Stimulated activated CD8-positive, alpha-beta memory T cell treated with anti-CD3 and anti-CD28 coated beads, Interleukin-4, amount 100 ng/mL, for 4 hours (primary cell): ENCODE measurements around the gene SPATA2.

Experiments used
- DNase-seq, 2 donors: peaks; one replicate each; pipeline ENCODE4 v3.0.0-alpha.2; 2020; ENCODE audit warnings: low read depth in 2 of 2, low spot score in 1 of 2

The SPATA2 gene

DNA sequence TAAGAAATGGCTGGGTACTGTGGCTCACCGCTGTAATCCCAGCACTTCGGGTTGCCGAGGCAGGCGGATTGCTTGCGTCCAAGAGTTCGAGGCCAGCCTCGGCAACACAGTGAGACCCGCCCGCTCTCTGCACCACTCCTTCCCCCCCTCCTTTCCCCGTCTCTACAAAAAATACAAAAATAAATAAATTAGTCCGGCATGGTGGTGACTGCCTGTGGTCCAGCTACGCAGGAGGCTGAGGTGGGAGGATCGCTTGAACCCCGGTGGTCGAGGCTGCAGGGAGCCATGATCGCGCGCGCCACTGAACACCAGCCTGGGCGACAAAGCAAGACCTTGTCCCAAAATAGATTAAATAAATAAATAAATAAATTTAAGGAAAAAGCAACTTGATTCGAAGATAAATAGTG is 20.4 kb upstream of the SPATA2 start:
- no peak for DNase-seq

DNA sequence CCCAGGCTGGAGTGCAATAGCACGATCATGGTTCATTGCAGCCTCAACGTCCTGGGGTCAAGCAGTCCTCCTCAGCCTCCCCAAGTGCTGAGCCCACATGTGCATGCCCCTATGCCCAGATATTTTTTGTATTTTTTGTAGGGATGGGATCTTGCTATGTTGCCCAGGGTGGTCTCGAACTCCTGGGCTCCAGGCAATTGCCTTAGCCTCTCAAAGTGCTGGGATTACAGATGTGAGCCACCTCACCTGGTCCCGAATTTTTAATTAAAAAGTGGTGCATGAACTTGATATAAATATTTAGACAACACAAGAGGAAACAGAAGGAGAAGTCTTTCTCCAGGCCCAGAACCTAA is 13.8 kb upstream of the SPATA2 start:
- no peak for DNase-seq

GRCh38 chr20:49928411-49929141 is 13.2 kb upstream of the SPATA2 start:
- DNase-seq: peak; percentile 62 to 64

DNA sequence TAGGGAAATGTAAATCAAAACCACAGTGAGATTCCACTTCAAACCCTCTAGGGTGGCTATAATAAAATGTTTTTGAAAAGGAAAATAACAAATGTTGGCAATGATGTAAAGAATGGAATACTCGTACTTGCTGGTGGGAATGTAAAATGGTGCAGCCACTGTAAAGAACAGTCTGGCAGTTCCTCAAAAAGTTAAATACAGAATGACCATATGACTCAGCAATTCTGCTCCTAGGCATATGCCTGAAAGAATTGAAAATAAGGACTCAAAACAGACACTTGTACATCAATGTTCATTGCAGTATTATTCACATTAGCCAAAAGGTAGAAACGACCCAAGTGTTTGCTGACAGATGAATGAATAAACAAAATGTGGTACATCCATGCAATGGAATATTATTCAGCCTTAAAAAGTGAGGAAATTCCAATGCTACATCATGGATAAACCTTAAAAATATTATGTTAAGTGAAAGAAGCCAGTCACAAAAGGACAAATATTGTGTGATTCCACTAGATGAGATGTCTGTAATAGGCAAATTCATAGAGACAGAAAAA is 10.6 kb upstream of the SPATA2 start:
- DNase-seq: no peak

DNA sequence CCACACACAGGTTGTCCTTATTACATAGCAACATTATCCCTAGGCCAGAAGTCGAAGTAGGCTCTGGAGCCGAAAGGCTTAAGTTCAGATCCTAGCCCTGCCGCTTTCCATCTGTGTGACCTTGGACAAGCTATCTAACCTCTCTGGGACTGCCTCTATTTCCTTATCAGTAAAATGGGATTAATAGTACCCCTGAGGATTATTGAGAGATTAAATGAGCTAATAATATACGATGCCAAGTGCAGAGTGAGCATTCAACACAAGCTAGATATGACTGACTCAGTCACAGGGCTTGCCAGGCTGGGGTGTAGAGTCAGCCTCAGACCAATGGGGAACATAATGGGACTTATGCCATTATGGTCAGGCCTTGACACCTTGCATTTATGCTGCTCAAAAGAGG is 8.9 kb upstream of the SPATA2 start:
- DNase-seq: no peak

DNA sequence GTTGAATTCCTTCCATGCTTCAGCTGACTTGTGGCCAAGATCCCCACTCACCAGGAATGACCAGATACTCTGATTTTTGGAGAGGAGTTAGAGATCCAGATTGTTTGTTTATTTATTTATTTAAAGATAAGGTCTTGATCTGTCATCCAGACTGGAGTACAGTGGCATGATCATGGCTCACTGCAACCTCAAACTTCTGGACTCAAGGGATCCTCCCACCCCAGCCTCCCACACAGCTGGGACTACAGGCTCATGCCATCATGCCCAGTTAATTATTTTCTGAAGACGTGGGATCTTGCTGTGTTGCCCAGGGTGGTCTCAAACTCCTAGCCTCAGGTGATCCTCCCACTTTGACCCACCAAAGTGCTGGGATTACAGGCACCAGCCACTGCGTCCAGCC is 4.1 kb upstream of the SPATA2 start:
- no peak for DNase-seq

DNA sequence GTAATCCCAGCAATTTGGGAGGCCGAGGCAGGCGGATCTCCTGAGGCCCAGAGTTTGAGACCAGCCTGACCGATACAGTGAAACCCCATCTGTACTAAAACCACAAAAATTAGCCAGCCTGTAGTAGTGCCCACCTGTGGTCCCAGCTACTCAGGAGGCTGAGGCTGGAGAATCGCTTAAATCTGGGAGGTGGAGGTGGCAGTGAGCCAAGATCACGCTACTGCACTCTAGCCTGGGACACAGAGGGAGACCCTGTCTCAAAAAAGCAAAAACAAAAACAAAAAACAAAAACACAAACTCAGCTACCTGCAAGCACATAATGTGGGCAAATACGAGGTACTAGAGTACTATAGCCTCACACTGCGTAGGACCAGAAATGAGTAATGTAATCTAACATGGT is 3.7 kb upstream of the SPATA2 start:
- DNase-seq: no peak

DNA sequence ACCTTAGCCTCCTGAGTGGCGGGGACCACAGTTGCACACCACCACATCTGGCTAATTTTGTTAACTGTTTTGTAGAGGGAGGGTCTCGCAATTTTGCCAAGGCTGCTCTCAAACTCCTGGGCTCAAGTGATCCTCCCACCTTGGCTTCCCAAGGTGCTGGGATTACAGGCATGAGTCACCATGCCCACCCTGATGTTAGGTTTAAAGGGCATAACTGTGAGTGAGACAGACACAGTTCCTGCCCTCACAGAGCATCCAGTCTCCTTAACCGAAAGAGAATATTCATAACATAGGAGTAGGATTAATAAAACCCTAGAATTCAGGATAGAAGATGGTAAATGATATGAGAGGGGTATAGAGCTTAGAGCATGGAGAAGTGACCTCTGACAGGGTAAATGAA is 3.1 kb upstream of the SPATA2 start:
- no peak for DNase-seq

DNA sequence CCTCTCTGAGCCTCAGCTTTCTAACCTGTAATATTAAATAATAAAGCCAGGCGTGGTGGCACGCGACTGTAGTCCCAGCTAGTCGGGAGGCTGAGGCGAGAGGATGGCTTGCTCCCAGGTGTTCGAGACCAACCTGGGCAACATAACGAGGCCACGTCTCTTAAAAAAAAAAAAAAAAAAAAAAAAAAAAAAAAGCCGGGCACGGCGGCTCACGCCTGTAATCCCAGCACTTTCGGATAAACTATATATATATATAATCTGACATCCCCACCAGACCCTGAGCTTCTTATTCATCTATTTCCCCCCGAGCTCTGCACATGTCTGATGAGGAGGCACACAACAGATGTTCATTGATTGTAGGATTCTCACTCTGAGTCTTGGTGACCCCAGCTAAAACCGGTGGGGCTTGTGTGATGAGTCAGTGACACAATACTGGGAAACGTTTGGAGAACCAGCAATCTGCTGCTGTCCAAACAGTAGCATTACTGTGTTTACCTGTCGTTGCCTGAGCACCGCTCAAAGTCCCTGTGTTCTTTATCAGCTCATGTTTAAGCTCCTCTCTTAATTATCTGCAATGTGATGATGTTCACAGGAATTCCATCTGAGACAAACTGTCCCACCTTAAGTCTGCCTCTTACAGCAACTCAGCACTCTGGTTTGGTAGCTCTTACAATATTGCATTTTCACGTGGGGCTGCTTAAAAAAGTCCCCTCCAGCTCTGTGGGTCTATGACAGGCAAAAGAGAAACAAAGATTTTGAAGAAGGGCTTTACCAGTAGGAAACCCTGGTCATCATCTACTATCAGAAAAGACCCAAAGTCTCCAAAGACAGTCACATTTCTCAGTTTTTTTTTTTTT is 1.0 kb upstream of the SPATA2 start:
- no peak for DNase-seq

GRCh38 chr20:49915118-49915379 is 280 bp downstream of the SPATA2 start:
- no peak for DNase-seq

DNA sequence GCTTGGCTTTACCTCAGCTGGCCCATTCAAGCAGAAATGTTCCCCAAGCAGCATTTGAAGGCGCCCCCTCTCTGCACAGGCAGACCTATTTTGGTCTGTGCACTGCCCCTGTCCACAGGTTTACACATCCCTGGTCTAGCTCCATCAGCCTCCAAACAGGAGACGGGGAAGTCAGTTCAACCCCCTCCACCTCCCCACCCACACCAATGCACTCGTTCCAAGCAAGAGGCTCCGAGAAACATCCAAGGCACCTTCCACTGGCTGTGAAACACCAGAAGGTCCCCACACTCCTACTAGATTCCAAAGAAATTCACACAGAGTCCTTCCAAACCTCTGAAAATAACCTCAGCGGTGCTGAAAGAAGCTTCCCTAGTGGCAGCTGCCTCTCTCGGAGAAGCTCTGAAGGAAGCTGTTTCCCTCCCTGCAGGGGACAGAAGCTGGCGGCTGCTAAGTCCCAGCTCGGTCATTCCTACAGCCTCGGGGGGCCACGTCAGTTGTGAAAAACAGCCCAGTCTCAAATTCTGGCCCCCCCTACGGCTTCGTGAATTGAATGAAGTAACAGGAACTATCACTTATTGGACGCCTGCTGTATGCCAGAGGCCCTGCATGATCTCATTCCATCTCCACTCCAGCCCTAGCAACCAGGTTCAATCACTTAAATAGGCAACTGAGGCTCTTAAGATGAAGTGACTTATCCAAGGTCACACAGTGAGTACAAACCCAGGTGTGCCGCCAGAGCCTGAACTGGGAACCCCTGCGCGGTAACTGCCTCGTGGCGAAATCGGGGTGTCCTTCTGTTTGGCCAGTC is 815 bp downstream of the SPATA2 start:
- DNase-seq: no peak

- no peak for DNase-seq
Measured at GRCh38 chr20:49913399-49914047, 1.8 kb downstream of the SPATA2 start.

- no peak for DNase-seq
Measured at GRCh38 chr20:49910340-49910706, 5.0 kb downstream of the SPATA2 start.

DNA sequence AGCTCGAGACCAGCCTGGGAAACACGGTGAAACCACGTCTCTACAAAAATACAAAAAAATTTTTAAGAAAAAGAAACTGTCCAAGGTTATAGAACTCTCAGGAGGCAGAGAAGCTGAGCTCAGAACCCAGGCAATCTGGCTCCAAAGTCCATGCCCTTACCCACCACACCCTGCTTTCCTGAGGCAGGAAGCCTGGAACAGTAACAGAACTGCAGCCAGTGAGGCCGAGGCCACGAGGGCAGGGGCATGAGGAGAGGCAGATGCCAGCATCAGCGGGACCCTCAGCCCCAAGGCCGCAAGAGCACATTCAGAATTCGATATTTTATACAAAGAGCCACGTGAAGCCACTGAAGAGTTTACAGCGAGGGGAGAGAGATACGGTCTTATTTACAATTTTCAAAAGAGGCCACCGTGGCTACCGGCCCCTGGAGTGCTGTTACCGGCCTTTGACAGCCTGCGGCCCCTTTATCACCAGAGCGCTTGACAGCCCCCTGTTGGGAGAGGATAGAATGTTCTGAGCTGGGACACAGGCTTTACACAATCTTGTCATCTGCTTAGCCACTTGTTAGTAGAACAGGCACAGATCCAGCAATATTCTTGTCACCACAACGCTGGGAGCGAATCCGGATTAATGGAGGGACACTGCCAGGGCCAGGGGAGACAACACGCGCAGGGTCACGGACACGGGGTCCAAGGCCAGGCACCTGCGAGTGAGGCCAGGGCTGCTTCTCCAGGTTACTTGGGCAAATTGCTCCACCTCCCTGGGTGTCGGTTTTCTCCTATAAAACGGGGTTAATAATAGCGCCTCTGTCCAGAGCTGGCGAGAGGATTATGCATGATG is 5.6 kb downstream of the SPATA2 start:
- DNase-seq: no peak

DNA sequence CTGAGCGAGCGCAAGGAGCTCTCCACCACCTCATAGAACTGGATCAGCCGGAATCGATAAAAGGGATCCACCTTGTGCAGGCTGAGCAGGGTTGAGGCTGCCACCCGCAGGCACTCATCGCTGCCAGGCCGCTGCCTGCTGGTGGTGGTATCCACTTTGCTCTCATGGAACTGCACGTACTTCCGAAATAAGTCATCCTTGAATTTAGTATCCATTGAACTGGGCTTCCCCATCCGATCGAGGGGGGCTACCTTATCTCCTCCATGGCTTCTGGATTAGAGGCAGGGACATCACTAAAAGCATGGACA is 7.1 kb downstream of the SPATA2 start:
- DNase-seq: no peak

GRCh38 chr20:49907405-49908257 is 7.7 kb downstream of the SPATA2 start:
- no peak for DNase-seq

DNA sequence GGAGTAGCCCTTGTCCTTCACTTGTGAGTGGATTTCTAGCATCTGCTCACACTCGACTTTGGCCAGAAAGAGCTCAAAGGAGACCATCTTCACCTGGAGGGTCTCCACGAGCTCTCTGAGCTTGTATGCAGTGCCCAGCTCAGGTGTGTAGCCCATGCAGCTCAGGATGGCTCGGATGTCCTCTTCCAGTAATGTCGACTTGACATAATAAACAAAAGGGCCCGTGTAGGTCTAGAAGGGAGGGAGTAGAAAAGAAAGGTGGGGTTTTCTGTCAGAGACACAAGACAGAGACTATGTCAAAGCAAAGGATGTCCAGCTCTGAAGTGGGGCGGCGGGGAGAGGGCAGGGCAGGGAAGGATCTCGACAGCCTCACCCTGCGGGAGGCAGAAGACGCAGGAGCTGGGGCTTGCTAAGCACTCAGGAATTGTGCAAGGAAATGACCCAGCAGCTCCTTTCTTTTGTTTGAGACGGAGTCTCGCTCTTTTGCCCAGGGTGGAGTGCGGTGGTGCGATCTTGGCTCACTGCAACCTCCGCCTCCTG is 8.6 kb downstream of the SPATA2 start:
- DNase-seq: no peak

GRCh38 chr20:49906101-49906604 is 9.2 kb downstream of the SPATA2 start:
- DNase-seq: no peak

- DNase-seq: no peak
Measured at GRCh38 chr20:49905415-49906091, 9.8 kb downstream of the SPATA2 start.
